H1 (cell line): ENCODE measurements around the gene TTC28. TPM values are rescaled to one million over a fixed set of nuclear protein-coding genes. Genes with fewer than 3 reads are reported as not detected.

Source experiments
- CTCF ChIA-PET: fragments of 300-600 bp; sonication (Branson Sonifier 250); formaldehyde crosslinking; loops from one replicate; lab custom pipeline; 2021; ENCODE audit not compliant: partially characterized antibody; lab: Charles Lee
- POLR2A ChIA-PET: fragments of 300-600 bp; sonication (Branson Sonifier 250); formaldehyde crosslinking; loops from one replicate; lab custom pipeline; 2021; ENCODE audit warnings: inconsistent platforms; ENCODE audit not compliant: partially characterized antibody; lab: Charles Lee
- DNase-seq, 2 experiments: peaks; one replicate each; pipeline versions ENCODE4 v3.0.0 to v3.0.0-alpha.2; 2010 to 2022; ENCODE audit warnings: low spot score in 2 of 2, low read depth in 1 of 2, mixed read lengths in 1 of 2
- FAIRE-seq: peaks from 2 replicates; lab custom pipeline; 2011; peaks lifted over from hg19 to GRCh38; lab: Jason Lieb, UNC
- H2AFZ ChIP-seq: 2 replicates; pipeline ENCODE4 v1.8.1; 2012; ENCODE audit warnings: low read length, inconsistent platforms
- H2AK5ac ChIP-seq: 2 replicates; pipeline ENCODE4 v1.6.1; 2013; ENCODE audit warnings: low read depth, low read length
- H2BK120ac ChIP-seq: replicated peaks from 2 replicates; pipeline ENCODE3; 2013; ENCODE audit warnings: low read depth, low read length, inconsistent platforms
- H2BK12ac ChIP-seq: 2 replicates; pipeline ENCODE4 v1.6.1; 2013; ENCODE audit warnings: low read depth, low read length
- H2BK15ac ChIP-seq: 2 replicates; pipeline ENCODE4 v1.6.1; 2013; ENCODE audit warnings: low read length
- H2BK20ac ChIP-seq: 2 replicates; pipeline ENCODE4 v1.6.1; 2013; ENCODE audit warnings: low read length
- H2BK5ac ChIP-seq: 2 replicates; pipeline ENCODE4 v1.6.1; 2013; ENCODE audit warnings: low read depth, low read length
- H3K14ac ChIP-seq: 2 replicates; pipeline ENCODE4 v1.6.1; 2013; ENCODE audit warnings: inconsistent platforms; ENCODE audit not compliant: insufficient read length
- H3K18ac ChIP-seq: 2 replicates; pipeline ENCODE4 v1.6.1; 2013; ENCODE audit warnings: low read length; ENCODE audit errors: extremely low read depth
- H3K23ac ChIP-seq: 2 replicates; pipeline ENCODE4 v1.6.1; 2013; ENCODE audit warnings: inconsistent platforms; ENCODE audit not compliant: insufficient read length
- H3K23me2 ChIP-seq: 2 replicates; pipeline ENCODE4 v1.6.1; 2013; ENCODE audit warnings: low read depth, low read length
- H3K27ac ChIP-seq: 2 replicates; pipeline ENCODE4 v1.6.1; 2011; ENCODE audit warnings: low read depth, low read length, inconsistent platforms
- H3K27me3 ChIP-seq, 4 experiments: replicated peaks in 1 of 4; 1 replicate in 1 of 4; 2 replicates in 3 of 4; pipeline versions ENCODE4 v1.6.1 to v1.8.1; 2011 to 2013; ENCODE audit warnings: low read length in 3 of 4, mild to moderate bottlenecking in 3 of 4, inconsistent platforms in 2 of 4, mixed read lengths in 2 of 4, moderate library complexity in 1 of 4; ENCODE audit not compliant: control insufficient read depth in 3 of 4, insufficient read depth in 3 of 4; ENCODE audit errors: extremely low read depth in 1 of 4
- H3K36me3 ChIP-seq, 4 experiments: 2 replicates each; pipeline versions ENCODE4 v1.6.1 to v1.8.1; 2011 to 2013; ENCODE audit warnings: mild to moderate bottlenecking in 4 of 4, low read length in 3 of 4, moderate library complexity in 2 of 4, control low read depth in 1 of 4, inconsistent platforms in 1 of 4; ENCODE audit not compliant: insufficient read depth in 4 of 4, control insufficient read depth in 2 of 4
- H3K4ac ChIP-seq: replicated peaks from 2 replicates; pipeline ENCODE3; 2013; ENCODE audit warnings: low read length, low read depth, mixed read lengths, inconsistent platforms; ENCODE audit not compliant: insufficient read length
- H3K4me1 ChIP-seq, 4 experiments: replicated peaks in 1 of 4; 1 replicate in 1 of 4; 2 replicates in 3 of 4; pipeline versions ENCODE4 v1.6.1 to v1.8.1; 2011 to 2013; ENCODE audit warnings: low read length in 3 of 4, inconsistent platforms in 2 of 4, mixed read lengths in 1 of 4; ENCODE audit not compliant: insufficient read depth in 4 of 4, control insufficient read depth in 3 of 4
- H3K4me2 ChIP-seq, 2 experiments: 2 replicates each; pipeline versions ENCODE4 v1.6.1 to v1.8.1; 2011 to 2013; ENCODE audit warnings: low read depth in 2 of 2, low read length in 2 of 2, control low read depth in 1 of 2, inconsistent platforms in 1 of 2, mild to moderate bottlenecking in 1 of 2; ENCODE audit not compliant: insufficient read depth in 1 of 2
- H3K4me3 ChIP-seq, 4 experiments: fragments of 200-600, 300-600 bp in 1 of 4; sonication (generic), shearing (Covaris generic), sonication (Bioruptor Twin) in 1 of 4; 2 replicates each; pipeline versions ENCODE4 v1.5.1 to v1.8.1; 2011 to 2016; ENCODE audit warnings: low read length in 4 of 4, low read depth in 3 of 4, control low read depth in 2 of 4, inconsistent platforms in 2 of 4, mild to moderate bottlenecking in 2 of 4, mixed read lengths in 1 of 4, moderate library complexity in 1 of 4; ENCODE audit not compliant: insufficient read depth in 2 of 4; ENCODE audit errors: extremely low read depth in 1 of 4
- H3K56ac ChIP-seq: replicated peaks from 2 replicates; pipeline ENCODE3; 2013; ENCODE audit warnings: low read depth, mild to moderate bottlenecking, mixed read lengths, low read length, inconsistent platforms; ENCODE audit not compliant: insufficient read length
- H3K79me1 ChIP-seq: 2 replicates; pipeline ENCODE4 v1.6.1; 2013; ENCODE audit warnings: low read depth, low read length, control low read depth
- H3K79me2 ChIP-seq, 2 experiments: 2 replicates each; pipeline versions ENCODE4 v1.6.1 to v1.8.1; 2012 to 2013; ENCODE audit warnings: low read length in 2 of 2, mild to moderate bottlenecking in 2 of 2, inconsistent platforms in 1 of 2; ENCODE audit not compliant: insufficient read depth in 2 of 2, control insufficient read depth in 1 of 2
- H3K9ac ChIP-seq, 4 experiments: replicated peaks in 1 of 4; 1 replicate in 1 of 4; 2 replicates in 3 of 4; pipeline versions ENCODE4 v1.6.1 to v1.8.1; 2011 to 2013; ENCODE audit warnings: low read depth in 3 of 4, low read length in 3 of 4, control low read depth in 2 of 4, mild to moderate bottlenecking in 2 of 4, moderate library complexity in 2 of 4, inconsistent platforms in 1 of 4; ENCODE audit errors: extremely low read depth in 1 of 4
- H3K9me3 ChIP-seq, 2 experiments: 2 replicates each; pipeline versions ENCODE4 v1.6.1 to v1.8.1; 2012 to 2013; ENCODE audit warnings: mild to moderate bottlenecking in 2 of 2, moderate library complexity in 2 of 2, control low read depth in 1 of 2, inconsistent platforms in 1 of 2, low read depth in 1 of 2, low read length in 1 of 2, mixed read lengths in 1 of 2; ENCODE audit not compliant: insufficient read depth in 2 of 2
- H4K20me1 ChIP-seq, 2 experiments: replicated peaks in 1 of 2; 2 replicates each; pipeline versions ENCODE3 to v1.8.1; 2011 to 2013; ENCODE audit warnings: inconsistent platforms in 2 of 2, low read length in 2 of 2, mild to moderate bottlenecking in 1 of 2; ENCODE audit not compliant: insufficient read depth in 2 of 2, control insufficient read depth in 1 of 2
- H4K5ac ChIP-seq: 2 replicates; pipeline ENCODE4 v1.6.1; 2013; ENCODE audit warnings: low read length, low read depth, mixed read lengths, inconsistent platforms; ENCODE audit not compliant: insufficient read length
- H4K8ac ChIP-seq: 2 replicates; pipeline ENCODE4 v1.8.0; 2013; ENCODE audit warnings: mild to moderate bottlenecking, moderate library complexity, low read length, inconsistent platforms; ENCODE audit not compliant: insufficient read depth; ENCODE audit errors: extremely low read depth
- H4K91ac ChIP-seq: replicated peaks from 2 replicates; pipeline ENCODE3; 2013; ENCODE audit warnings: low read length, mixed read lengths, inconsistent platforms; ENCODE audit not compliant: insufficient read length
- polyA plus RNA-seq, 7 experiments: library from polyadenylated mRNA; depleted of rRNA in 3 of 7; stranded (reverse) in 5 of 7; unstranded in 2 of 7; fragments of >200 nt in 5 of 7; fragments of 200-250 nt in 2 of 7; gene quantifications; 1 replicate in 5 of 7; 2 replicates in 1 of 7; 4 replicates in 1 of 7; pipeline versions ENCODE4 v1.2.1 to v1.2.3, GENCODE V29; 2011 to 2013; ENCODE audit warnings: missing spikeins in 2 of 7, mixed read lengths in 2 of 7
- total RNA-seq: library from RNA; stranded (reverse); fragmentation: NEBNext Ultra II Directional; extraction: Animal tissue kit (Norgen Biotek cat#: 25700); gene quantifications from 2 replicates; pipeline ENCODE4 v1.2.1, GENCODE V29; 2021
- TF ChIP-seq, protein P1 (sequence below): fragments of 300-600 bp; sonication (generic); IDR thresholded peaks from 2 replicates; pipeline ENCODE4 v1.7.1; 2012; ENCODE audit warnings: low read length, moderate library complexity, mild to moderate bottlenecking, inconsistent platforms; ENCODE audit not compliant: insufficient replicate concordance

The TTC28 gene
- total and polyA plus RNA-seq, 2 of the 8 experiments (the other 6 are each of a cell fraction or from before 2014, with no cell fraction given), result 2.6 to 12.6 TPM

DNA sequence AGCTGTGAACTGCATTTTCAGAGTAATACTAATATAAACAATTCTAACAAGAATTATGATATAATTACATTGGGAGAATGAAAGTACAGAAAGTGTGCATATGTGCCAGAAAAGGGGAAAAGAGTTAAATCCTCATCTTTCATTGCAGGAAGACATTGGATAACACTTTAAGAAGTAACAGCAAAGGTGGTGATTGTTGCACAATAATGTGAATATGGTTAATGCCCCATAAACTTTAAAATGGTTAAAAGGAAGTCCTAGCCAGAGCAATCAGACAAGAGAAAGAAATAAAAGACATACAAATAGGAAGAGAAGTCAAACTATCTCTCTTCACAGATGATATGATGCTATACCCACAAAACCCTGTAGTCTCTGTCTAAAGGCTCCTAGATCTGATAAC, 111.5 kb downstream of the TTC28 start:
- no peak overlapping the region for H3K56ac ChIP-seq
- no peak overlapping the region for H2BK20ac ChIP-seq
- H3K23me2 ChIP-seq, result no peaks in the 10 kb centered on the region
- no peak overlapping the region for H4K8ac ChIP-seq
- ChIA-PET CTCF (interaction anchor here (0.7 kb wide), 1 partner anchor 463 kb away, joined by 3 read pairs; no protein-coding TSS in a partner anchor), POLR2A (no interaction called here)
- no peak overlapping the region for H3K23ac ChIP-seq
- no peak overlapping the region for H4K91ac ChIP-seq
- no peak overlapping the region for H2AK5ac ChIP-seq
- H3K18ac ChIP-seq, result no peak overlapping the region
- H3K14ac ChIP-seq, result no peak overlapping the region
- H2BK12ac ChIP-seq, result no peak overlapping the region
- H2BK120ac ChIP-seq, result no peak overlapping the region
- H4K5ac ChIP-seq, result no peak overlapping the region
- no peak overlapping the region for H2AFZ ChIP-seq
- H3K9ac ChIP-seq, result no peak overlapping the region
- no peak overlapping the region for H2BK15ac ChIP-seq
- no peak overlapping the region for H3K27ac ChIP-seq
- no peak overlapping the region for H3K4me2 ChIP-seq
- FAIRE-seq (no peak), DNase-seq (no peak)
- H2BK5ac ChIP-seq, result no peak overlapping the region
- H3K79me1 ChIP-seq, result no peaks in the 10 kb centered on the region
- H3K79me2 ChIP-seq, result no peaks in the 10 kb centered on the region
- no peaks in the 10 kb centered on the region for H3K27me3 ChIP-seq
- H4K20me1 ChIP-seq, result no peaks in the 10 kb centered on the region
- H3K4ac ChIP-seq, result no peak overlapping the region
- H3K4me3 ChIP-seq, result no peak overlapping the region
- no peaks in the 10 kb centered on the region for H3K9me3 ChIP-seq
- no peaks in the 10 kb centered on the region for H3K36me3 ChIP-seq
- no peaks in the 10 kb centered on the region for H3K4me1 ChIP-seq
- TF ChIP-seq, protein P1, sequence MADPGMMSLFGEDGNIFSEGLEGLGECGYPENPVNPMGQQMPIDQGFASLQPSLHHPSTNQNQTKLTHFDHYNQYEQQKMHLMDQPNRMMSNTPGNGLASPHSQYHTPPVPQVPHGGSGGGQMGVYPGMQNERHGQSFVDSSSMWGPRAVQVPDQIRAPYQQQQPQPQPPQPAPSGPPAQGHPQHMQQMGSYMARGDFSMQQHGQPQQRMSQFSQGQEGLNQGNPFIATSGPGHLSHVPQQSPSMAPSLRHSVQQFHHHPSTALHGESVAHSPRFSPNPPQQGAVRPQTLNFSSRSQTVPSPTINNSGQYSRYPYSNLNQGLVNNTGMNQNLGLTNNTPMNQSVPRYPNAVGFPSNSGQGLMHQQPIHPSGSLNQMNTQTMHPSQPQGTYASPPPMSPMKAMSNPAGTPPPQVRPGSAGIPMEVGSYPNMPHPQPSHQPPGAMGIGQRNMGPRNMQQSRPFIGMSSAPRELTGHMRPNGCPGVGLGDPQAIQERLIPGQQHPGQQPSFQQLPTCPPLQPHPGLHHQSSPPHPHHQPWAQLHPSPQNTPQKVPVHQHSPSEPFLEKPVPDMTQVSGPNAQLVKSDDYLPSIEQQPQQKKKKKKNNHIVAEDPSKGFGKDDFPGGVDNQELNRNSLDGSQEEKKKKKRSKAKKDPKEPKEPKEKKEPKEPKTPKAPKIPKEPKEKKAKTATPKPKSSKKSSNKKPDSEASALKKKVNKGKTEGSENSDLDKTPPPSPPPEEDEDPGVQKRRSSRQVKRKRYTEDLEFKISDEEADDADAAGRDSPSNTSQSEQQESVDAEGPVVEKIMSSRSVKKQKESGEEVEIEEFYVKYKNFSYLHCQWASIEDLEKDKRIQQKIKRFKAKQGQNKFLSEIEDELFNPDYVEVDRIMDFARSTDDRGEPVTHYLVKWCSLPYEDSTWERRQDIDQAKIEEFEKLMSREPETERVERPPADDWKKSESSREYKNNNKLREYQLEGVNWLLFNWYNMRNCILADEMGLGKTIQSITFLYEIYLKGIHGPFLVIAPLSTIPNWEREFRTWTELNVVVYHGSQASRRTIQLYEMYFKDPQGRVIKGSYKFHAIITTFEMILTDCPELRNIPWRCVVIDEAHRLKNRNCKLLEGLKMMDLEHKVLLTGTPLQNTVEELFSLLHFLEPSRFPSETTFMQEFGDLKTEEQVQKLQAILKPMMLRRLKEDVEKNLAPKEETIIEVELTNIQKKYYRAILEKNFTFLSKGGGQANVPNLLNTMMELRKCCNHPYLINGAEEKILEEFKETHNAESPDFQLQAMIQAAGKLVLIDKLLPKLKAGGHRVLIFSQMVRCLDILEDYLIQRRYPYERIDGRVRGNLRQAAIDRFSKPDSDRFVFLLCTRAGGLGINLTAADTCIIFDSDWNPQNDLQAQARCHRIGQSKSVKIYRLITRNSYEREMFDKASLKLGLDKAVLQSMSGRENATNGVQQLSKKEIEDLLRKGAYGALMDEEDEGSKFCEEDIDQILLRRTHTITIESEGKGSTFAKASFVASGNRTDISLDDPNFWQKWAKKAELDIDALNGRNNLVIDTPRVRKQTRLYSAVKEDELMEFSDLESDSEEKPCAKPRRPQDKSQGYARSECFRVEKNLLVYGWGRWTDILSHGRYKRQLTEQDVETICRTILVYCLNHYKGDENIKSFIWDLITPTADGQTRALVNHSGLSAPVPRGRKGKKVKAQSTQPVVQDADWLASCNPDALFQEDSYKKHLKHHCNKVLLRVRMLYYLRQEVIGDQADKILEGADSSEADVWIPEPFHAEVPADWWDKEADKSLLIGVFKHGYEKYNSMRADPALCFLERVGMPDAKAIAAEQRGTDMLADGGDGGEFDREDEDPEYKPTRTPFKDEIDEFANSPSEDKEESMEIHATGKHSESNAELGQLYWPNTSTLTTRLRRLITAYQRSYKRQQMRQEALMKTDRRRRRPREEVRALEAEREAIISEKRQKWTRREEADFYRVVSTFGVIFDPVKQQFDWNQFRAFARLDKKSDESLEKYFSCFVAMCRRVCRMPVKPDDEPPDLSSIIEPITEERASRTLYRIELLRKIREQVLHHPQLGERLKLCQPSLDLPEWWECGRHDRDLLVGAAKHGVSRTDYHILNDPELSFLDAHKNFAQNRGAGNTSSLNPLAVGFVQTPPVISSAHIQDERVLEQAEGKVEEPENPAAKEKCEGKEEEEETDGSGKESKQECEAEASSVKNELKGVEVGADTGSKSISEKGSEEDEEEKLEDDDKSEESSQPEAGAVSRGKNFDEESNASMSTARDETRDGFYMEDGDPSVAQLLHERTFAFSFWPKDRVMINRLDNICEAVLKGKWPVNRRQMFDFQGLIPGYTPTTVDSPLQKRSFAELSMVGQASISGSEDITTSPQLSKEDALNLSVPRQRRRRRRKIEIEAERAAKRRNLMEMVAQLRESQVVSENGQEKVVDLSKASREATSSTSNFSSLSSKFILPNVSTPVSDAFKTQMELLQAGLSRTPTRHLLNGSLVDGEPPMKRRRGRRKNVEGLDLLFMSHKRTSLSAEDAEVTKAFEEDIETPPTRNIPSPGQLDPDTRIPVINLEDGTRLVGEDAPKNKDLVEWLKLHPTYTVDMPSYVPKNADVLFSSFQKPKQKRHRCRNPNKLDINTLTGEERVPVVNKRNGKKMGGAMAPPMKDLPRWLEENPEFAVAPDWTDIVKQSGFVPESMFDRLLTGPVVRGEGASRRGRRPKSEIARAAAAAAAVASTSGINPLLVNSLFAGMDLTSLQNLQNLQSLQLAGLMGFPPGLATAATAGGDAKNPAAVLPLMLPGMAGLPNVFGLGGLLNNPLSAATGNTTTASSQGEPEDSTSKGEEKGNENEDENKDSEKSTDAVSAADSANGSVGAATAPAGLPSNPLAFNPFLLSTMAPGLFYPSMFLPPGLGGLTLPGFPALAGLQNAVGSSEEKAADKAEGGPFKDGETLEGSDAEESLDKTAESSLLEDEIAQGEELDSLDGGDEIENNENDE, result no peak
